ENCODE data around the gene RYR1.

- TF ChIP-seq CTCF (conservative IDR thresholded peaks at IDR 0.05; ENCODE audit: low read length) = peak; percentile 85
- TF ChIP-seq EZH2phosphoT487 (IDR thresholded peaks at IDR 0.05; ENCODE audit: borderline replicate concordance) = no peak
Observed at GRCh38 chr19:38514812-38515633, 81.5 kb downstream of the RYR1 start.

Data from Loucy (cell line).